ENCODE results near the gene MLN.

DNA sequence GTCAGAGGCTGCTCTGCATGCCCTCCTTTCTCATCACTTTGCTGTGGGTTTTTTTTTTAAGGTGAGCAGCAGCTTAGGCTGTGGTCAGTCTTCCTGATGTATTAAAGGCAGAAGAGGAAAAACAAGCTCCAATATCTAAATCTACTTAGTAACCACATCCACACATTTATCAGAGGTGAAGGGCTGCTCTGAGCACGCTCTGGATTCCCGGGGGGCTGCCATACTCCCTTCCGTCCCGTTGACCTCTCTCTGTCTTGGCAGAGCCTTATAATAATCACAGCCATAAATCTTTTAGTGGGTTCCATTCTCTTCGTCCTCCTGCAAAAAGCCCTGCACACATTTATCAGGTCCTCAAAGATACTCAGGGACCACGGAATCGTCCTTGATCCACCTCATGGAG lies 12.2 kb downstream of the MLN start:
- TF ChIP-seq, protein P1, sequence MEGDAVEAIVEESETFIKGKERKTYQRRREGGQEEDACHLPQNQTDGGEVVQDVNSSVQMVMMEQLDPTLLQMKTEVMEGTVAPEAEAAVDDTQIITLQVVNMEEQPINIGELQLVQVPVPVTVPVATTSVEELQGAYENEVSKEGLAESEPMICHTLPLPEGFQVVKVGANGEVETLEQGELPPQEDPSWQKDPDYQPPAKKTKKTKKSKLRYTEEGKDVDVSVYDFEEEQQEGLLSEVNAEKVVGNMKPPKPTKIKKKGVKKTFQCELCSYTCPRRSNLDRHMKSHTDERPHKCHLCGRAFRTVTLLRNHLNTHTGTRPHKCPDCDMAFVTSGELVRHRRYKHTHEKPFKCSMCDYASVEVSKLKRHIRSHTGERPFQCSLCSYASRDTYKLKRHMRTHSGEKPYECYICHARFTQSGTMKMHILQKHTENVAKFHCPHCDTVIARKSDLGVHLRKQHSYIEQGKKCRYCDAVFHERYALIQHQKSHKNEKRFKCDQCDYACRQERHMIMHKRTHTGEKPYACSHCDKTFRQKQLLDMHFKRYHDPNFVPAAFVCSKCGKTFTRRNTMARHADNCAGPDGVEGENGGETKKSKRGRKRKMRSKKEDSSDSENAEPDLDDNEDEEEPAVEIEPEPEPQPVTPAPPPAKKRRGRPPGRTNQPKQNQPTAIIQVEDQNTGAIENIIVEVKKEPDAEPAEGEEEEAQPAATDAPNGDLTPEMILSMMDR (IDR thresholded peaks at IDR 0.05; ENCODE audit: low read depth, low read length), result no peak
- TF ChIP-seq EZH2phosphoT487 (IDR thresholded peaks at IDR 0.05; ENCODE audit: low read depth), result no peak
